Islet precursor cell (in vitro differentiated cells): ENCODE data around the gene SMIM33.
"Not testable (repeated sequence)": the region's sequence is repeated elsewhere in the genome, so short reads cannot be mapped to it uniquely, and the experiment has no call there.

Experiments used
- DNase-seq: peaks from one replicate; pipeline ENCODE4 v3.0.0-alpha.2; 2018

Gene SMIM33

GRCh38 chr5:139470821-139471300 is at the start of gene SMIM33:
TSS of gene SMIM33 (plus strand) at chr5:139471004. CDS start at chr5:139471122, 118 bp downstream.
- DNase-seq = no peak

- peak; percentile 56 for DNase-seq
Measured at GRCh38 chr5:139422307-139422893, 48.4 kb upstream of the SMIM33 start.

- no peak for DNase-seq
Measured at GRCh38 chr5:139425497-139425896, 45.3 kb upstream of the SMIM33 start.

- DNase-seq = peak; percentile 60
Measured at GRCh38 chr5:139426203-139426885, 44.5 kb upstream of the SMIM33 start.

- DNase-seq = no peak
Measured at GRCh38 chr5:139430015-139430414, 40.8 kb upstream of the SMIM33 start.

- DNase-seq = no peak
Measured at GRCh38 chr5:139431706-139432105, 39.1 kb upstream of the SMIM33 start.

GRCh38 chr5:139435676-139436075 is 35.1 kb upstream of the SMIM33 start:
- DNase-seq = no peak

GRCh38 chr5:139438707-139439012 is 32.1 kb upstream of the SMIM33 start:
- no peak for DNase-seq

- peak; percentile 96 for DNase-seq
Measured at GRCh38 chr5:139439013-139439903, 31.5 kb upstream of the SMIM33 start, which contains the start of gene DNAJC18. TSS of gene DNAJC18 (minus strand) at chr5:139439525. CDS start at chr5:139439445, 80 bp downstream.

- DNase-seq = not testable (repeated sequence)
Measured at GRCh38 chr5:139440416-139440815, 30.4 kb upstream of the SMIM33 start.

- DNase-seq = no peak
Measured at GRCh38 chr5:139443831-139444453, 26.9 kb upstream of the SMIM33 start.

- DNase-seq = no peak
Measured at GRCh38 chr5:139445325-139446170, 25.3 kb upstream of the SMIM33 start.

- no peak for DNase-seq
Measured at GRCh38 chr5:139446956-139447779, 23.6 kb upstream of the SMIM33 start.

- DNase-seq = no peak
Measured at GRCh38 chr5:139451176-139451575, 19.6 kb upstream of the SMIM33 start.

- no peak for DNase-seq
Measured at GRCh38 chr5:139451878-139452660, 18.7 kb upstream of the SMIM33 start.

GRCh38 chr5:139453683-139454567 is 16.9 kb upstream of the SMIM33 start:
- no peak for DNase-seq

GRCh38 chr5:139454568-139455290 is 16.1 kb upstream of the SMIM33 start:
- no peak for DNase-seq

- DNase-seq = no peak
Measured at GRCh38 chr5:139456776-139457175, 14.0 kb upstream of the SMIM33 start.

- no peak for DNase-seq
Measured at GRCh38 chr5:139457241-139457640, 13.6 kb upstream of the SMIM33 start.
